CD4-positive, alpha-beta T cell (primary cell): Measurements from ENCODE around the gene C11orf97. TPM values are rescaled to one million over a fixed set of nuclear protein-coding genes. Genes with fewer than 3 reads are reported as not detected.

ENCODE experiments used
- ATAC-seq: fragments of 200-7000 bp; cut with Tn5 transposase; one replicate; pipeline ENCODE4 v1.10.0; 2022; ENCODE audit warnings: mild to moderate bottlenecking; ENCODE audit not compliant: poor library complexity
- CTCF ChIA-PET: fragments of 350-600 bp; sonication (Branson Sonifier 250); formaldehyde crosslinking; loops from one replicate; lab custom pipeline; 2021; ENCODE audit warnings: antibody characterized with exemption, inconsistent platforms; lab: Charles Lee
- POLR2A ChIA-PET: fragments of 350-600 bp; sonication (Branson Sonifier 250); formaldehyde crosslinking; loops from one replicate; lab custom pipeline; 2021; ENCODE audit warnings: antibody characterized with exemption, inconsistent platforms; lab: Charles Lee
- DNase-seq, 14 experiments: peaks; one replicate each; pipeline ENCODE4 v3.0.0-alpha.2; 2013 to 2020; ENCODE audit warnings: mixed read lengths in 2 of 14
- H3K27ac ChIP-seq, 2 donors: one replicate each; pipeline versions ENCODE4 v1.5.1 to v1.7.0; 2013; ENCODE audit warnings: low read length in 2 of 2, low read depth in 1 of 2, mild to moderate bottlenecking in 1 of 2
- H3K27me3 ChIP-seq, 2 experiments: 1 replicate in 1 of 2; 2 replicates in 1 of 2; pipeline versions ENCODE4 v1.6.1 to v1.7.0; 2013; ENCODE audit warnings: low read length in 2 of 2, control low read depth in 1 of 2, mild to moderate bottlenecking in 1 of 2, moderate library complexity in 1 of 2; ENCODE audit not compliant: insufficient read depth in 2 of 2, control insufficient read depth in 1 of 2
- H3K36me3 ChIP-seq: one replicate; pipeline ENCODE4 v1.6.1; 2013; ENCODE audit warnings: low read length, control low read depth; ENCODE audit not compliant: insufficient read depth
- H3K4me1 ChIP-seq: one replicate; pipeline ENCODE4 v1.6.1; 2013; ENCODE audit warnings: low read length, control low read depth; ENCODE audit not compliant: insufficient read depth
- H3K4me3 ChIP-seq: one replicate; pipeline ENCODE4 v1.5.1; 2013; ENCODE audit warnings: mild to moderate bottlenecking, low read length, moderate library complexity
- H3K9me3 ChIP-seq, 2 experiments: 1 replicate in 1 of 2; 2 replicates in 1 of 2; pipeline versions ENCODE4 v1.6.1 to v1.7.0; 2013; ENCODE audit warnings: low read length in 2 of 2, mild to moderate bottlenecking in 2 of 2, control low read depth in 1 of 2, moderate library complexity in 1 of 2; ENCODE audit not compliant: control insufficient read depth in 1 of 2, insufficient read depth in 1 of 2
- H3K27ac Mint-ChIP-seq: one replicate; pipeline ENCODE4 v1.8.0; 2020; ENCODE audit warnings: mixed read lengths
- H3K27me3 Mint-ChIP-seq: one replicate; pipeline ENCODE4 v1.8.0; 2021; ENCODE audit warnings: mixed read lengths
- H3K36me3 Mint-ChIP-seq: one replicate; pipeline ENCODE4 v1.8.0; 2021; ENCODE audit warnings: low read depth, mixed read lengths
- H3K4me1 Mint-ChIP-seq: one replicate; pipeline ENCODE4 v1.8.0; 2021; ENCODE audit warnings: low read depth, mixed read lengths
- H3K4me3 Mint-ChIP-seq: one replicate; pipeline ENCODE4 v1.8.0; 2020; ENCODE audit warnings: mild to moderate bottlenecking, mixed read lengths
- H3K9me3 Mint-ChIP-seq: one replicate; pipeline ENCODE4 v1.8.0; 2020; ENCODE audit warnings: mixed read lengths
- intact Hi-C, 2 experiments: fragments of 100-400 bp; cut with DNase I in 1 of 2; cut with micrococcal nuclease in 1 of 2; formaldehyde crosslinking; loops; one replicate each; pipeline versions ENCODE4 v1.15.1 to v1.9.0; 2023 to 2025; cut with DNase I, micrococcal nuclease
- total RNA-seq, 174 experiments: library from RNA in 2 of 174; stranded (reverse) in 2 of 174; gene quantifications; one replicate each; pipeline ENCODE4 v1.2.3 and lab custom pipeline; 2021 to 2026
- TF ChIP-seq, protein P1 (sequence below): fragments of 200-600 bp; IDR thresholded peaks from one replicate; pipeline ENCODE4 v1.8.0; 2022; ENCODE audit warnings: antibody characterized with exemption, mild to moderate bottlenecking

The C11orf97 gene
- total RNA-seq, 2 experiments from 2014 or later, result not detected

DNA sequence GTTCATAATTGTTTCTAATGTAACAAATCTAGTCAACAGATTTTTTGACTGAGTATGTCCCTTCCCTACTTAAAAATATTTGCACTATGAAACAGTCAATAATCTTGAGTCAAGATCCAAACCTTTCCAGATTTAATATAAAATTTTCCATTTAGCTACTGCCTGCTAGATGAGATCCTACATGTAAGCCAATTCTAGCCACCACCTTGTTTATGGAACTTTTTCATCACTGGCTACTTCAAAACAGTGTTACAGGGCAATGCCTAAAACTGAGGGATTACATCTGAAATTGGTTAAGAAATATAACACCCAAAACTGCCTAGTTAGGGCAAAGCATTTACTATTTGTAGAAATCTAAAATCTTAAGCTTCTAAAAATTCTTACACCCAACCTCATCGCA is 20.9 kb downstream of the C11orf97 start:
- H3K9me3 Mint-ChIP-seq, result no peaks in the 10 kb centered on the region
- H3K27me3 ChIP-seq, result peaks cover 3 to 4% of the 10 kb centered on the region in 2 experiments
- DNase-seq (no peak), ATAC-seq (no peak)
- TF ChIP-seq, protein P1, sequence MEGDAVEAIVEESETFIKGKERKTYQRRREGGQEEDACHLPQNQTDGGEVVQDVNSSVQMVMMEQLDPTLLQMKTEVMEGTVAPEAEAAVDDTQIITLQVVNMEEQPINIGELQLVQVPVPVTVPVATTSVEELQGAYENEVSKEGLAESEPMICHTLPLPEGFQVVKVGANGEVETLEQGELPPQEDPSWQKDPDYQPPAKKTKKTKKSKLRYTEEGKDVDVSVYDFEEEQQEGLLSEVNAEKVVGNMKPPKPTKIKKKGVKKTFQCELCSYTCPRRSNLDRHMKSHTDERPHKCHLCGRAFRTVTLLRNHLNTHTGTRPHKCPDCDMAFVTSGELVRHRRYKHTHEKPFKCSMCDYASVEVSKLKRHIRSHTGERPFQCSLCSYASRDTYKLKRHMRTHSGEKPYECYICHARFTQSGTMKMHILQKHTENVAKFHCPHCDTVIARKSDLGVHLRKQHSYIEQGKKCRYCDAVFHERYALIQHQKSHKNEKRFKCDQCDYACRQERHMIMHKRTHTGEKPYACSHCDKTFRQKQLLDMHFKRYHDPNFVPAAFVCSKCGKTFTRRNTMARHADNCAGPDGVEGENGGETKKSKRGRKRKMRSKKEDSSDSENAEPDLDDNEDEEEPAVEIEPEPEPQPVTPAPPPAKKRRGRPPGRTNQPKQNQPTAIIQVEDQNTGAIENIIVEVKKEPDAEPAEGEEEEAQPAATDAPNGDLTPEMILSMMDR, result no peak
- intact Hi-C loops, result no loop called here
- H3K9me3 ChIP-seq, result no peaks in the 10 kb centered on the region
- no peaks in the 10 kb centered on the region for H3K36me3 Mint-ChIP-seq
- no peak overlapping the region for H3K27ac ChIP-seq
- POLR2A ChIA-PET, result no interaction called here
- CTCF ChIA-PET, result no interaction called here
- no peak overlapping the region for H3K4me3 ChIP-seq
- no peak overlapping the region for H3K27ac Mint-ChIP-seq
- no peaks in the 10 kb centered on the region for H3K4me1 Mint-ChIP-seq
- H3K36me3 ChIP-seq, result no peaks in the 10 kb centered on the region
- H3K4me3 Mint-ChIP-seq, result no peak overlapping the region
- peaks cover 49% of the 10 kb centered on the region for H3K27me3 Mint-ChIP-seq
- H3K4me1 ChIP-seq, result no peaks in the 10 kb centered on the region

GRCh38 chr11:94533696-94534630 is 21.7 kb downstream of the C11orf97 start:
- ATAC-seq (no peak), DNase-seq (no peak)
- H3K4me3 Mint-ChIP-seq, result no peak overlapping the region
- H3K4me1 ChIP-seq, result no peaks in the 10 kb centered on the region
- TF ChIP-seq, protein P1, result no peak
- H3K36me3 Mint-ChIP-seq, result no peaks in the 10 kb centered on the region
- no peaks in the 10 kb centered on the region for H3K4me1 Mint-ChIP-seq
- no peaks in the 10 kb centered on the region for H3K36me3 ChIP-seq
- peaks cover 44% of the 10 kb centered on the region for H3K27me3 Mint-ChIP-seq
- intact Hi-C loops, result no loop called here
- no peak overlapping the region for H3K4me3 ChIP-seq
- H3K9me3 Mint-ChIP-seq, result no peaks in the 10 kb centered on the region
- ChIA-PET CTCF (interaction anchor here (0.6 kb wide), 1 partner anchor 8 kb away, joined by 3 read pairs; no protein-coding TSS in a partner anchor), POLR2A (no interaction called here)
- no peak overlapping the region for H3K27ac Mint-ChIP-seq
- peaks cover 0 to 3% of the 10 kb centered on the region in 2 experiments for H3K27me3 ChIP-seq
- H3K27ac ChIP-seq, result no peak overlapping the region
- no peaks in the 10 kb centered on the region for H3K9me3 ChIP-seq

DNA sequence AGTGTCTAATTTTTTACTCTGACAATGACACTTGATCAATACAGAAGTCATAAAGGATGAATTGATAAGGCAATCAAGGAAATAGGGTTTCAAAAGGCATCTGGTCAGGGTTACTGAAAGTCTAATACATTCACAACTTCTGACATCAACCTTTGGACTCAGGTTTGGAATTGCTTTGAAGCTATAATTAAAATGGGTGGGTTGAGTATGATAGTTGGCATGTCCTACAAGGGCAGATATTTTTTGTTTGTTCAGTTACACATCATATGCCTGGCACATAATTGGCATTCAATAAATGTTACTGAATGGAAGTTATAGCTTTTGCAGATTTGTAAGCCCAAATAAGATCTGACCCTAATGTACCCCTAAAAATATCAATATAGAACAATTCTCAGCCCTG is 24.1 kb downstream of the C11orf97 start:
- TF ChIP-seq, protein P1, result no peak
- Histone ChIP-seq H3K36me3 (no peaks in the 10 kb centered on the region), H3K27me3 (no peaks in the 10 kb centered on the region), H3K27ac (no peak overlapping the region), H3K9me3 (no peaks in the 10 kb centered on the region), H3K4me1 (no peaks in the 10 kb centered on the region), H3K4me3 (no peak overlapping the region)
- ChIA-PET CTCF (interaction anchor here (1.6 kb wide), 1 partner anchor 12 kb away, joined by 5 read pairs; no protein-coding TSS in a partner anchor), POLR2A (no interaction called here)
- Mint-ChIP-seq H3K27me3 (peaks cover 38% of the 10 kb centered on the region), H3K36me3 (no peaks in the 10 kb centered on the region), H3K27ac (no peak overlapping the region), H3K9me3 (no peaks in the 10 kb centered on the region), H3K4me1 (no peaks in the 10 kb centered on the region), H3K4me3 (no peak overlapping the region)
- ATAC-seq, result no peak
- intact Hi-C loops, result no loop called here
- no peak for DNase-seq
